GM18505 (cell line): Measurements from ENCODE around the gene USP3.
"Not testable (repeated sequence)": the region's sequence is repeated elsewhere in the genome, so short reads cannot be mapped to it uniquely, and the experiment has no call there.

ENCODE experiments used
- ATAC-seq: cut with Tn5 transposase; IDR thresholded peaks from one replicate; pipeline ENCODE4 v1.9.1; 2021; ENCODE audit not compliant: unreplicated experiment
- POLR2A ChIP-seq: IDR thresholded peaks from 4 replicates; pipeline ENCODE4 v1.6.1; 2011; ENCODE audit warnings: borderline replicate concordance; ENCODE audit not compliant: insufficient read depth, insufficient read length; ENCODE audit errors: extremely low read depth

USP3 gene

GRCh38 chr15:63522225-63522578 lies 17.8 kb downstream of the USP3 start:
- no peak for ATAC-seq
- no peak for TF ChIP-seq POLR2A

GRCh38 chr15:63523306-63523990 lies 19.1 kb downstream of the USP3 start:
- no peak for ATAC-seq
- TF ChIP-seq POLR2A: no peak

GRCh38 chr15:63524316-63525015 lies 20.1 kb downstream of the USP3 start:
- ATAC-seq: no peak
- TF ChIP-seq POLR2A: no peak

- no peak for TF ChIP-seq POLR2A
- ATAC-seq: no peak
Measured at GRCh38 chr15:63526401-63526800, 22.0 kb downstream of the USP3 start.

GRCh38 chr15:63528138-63528659 lies 23.8 kb downstream of the USP3 start:
- TF ChIP-seq POLR2A: no peak
- no peak for ATAC-seq

- no peak for ATAC-seq
- no peak for TF ChIP-seq POLR2A
Measured at GRCh38 chr15:63530235-63530634, 25.8 kb downstream of the USP3 start.

- no peak for TF ChIP-seq POLR2A
- no peak for ATAC-seq
Measured at GRCh38 chr15:63530752-63531299, 26.4 kb downstream of the USP3 start.

GRCh38 chr15:63531586-63531985 lies 27.2 kb downstream of the USP3 start:
- no peak for TF ChIP-seq POLR2A
- no peak for ATAC-seq

- TF ChIP-seq POLR2A: no peak
- ATAC-seq: no peak
Measured at GRCh38 chr15:63532307-63532744, 27.9 kb downstream of the USP3 start.

- ATAC-seq: not testable (repeated sequence)
Measured at GRCh38 chr15:63534888-63535287, 30.5 kb downstream of the USP3 start.

- ATAC-seq: no peak
- TF ChIP-seq POLR2A: no peak
Measured at GRCh38 chr15:63535689-63536088, 31.3 kb downstream of the USP3 start.

GRCh38 chr15:63538876-63539275 lies 34.5 kb downstream of the USP3 start:
- no peak for TF ChIP-seq POLR2A
- ATAC-seq: no peak

GRCh38 chr15:63539521-63539920 lies 35.1 kb downstream of the USP3 start:
- ATAC-seq: no peak

GRCh38 chr15:63539998-63540397 lies 35.6 kb downstream of the USP3 start:
- no peak for TF ChIP-seq POLR2A
- no peak for ATAC-seq

More at GRCh38 chr15:63539521-63539920, 35.1 kb downstream of the USP3 start:
- no peak for TF ChIP-seq POLR2A
